HS-5 (cell line): ENCODE measurements around the gene ACTN1.

Experiments used
- DNase-seq: peaks from one replicate; pipeline ENCODE4 v3.0.0-alpha.2; 2012; ENCODE audit warnings: low read depth

ACTN1 gene

GRCh38 chr14:68936476-68936875, 42.6 kb downstream of the ACTN1 start:
- DNase-seq = no peak

- no peak for DNase-seq
These were observed 43.3 kb downstream of the ACTN1 start for GRCh38 chr14:68935761-68936214.

DNA sequence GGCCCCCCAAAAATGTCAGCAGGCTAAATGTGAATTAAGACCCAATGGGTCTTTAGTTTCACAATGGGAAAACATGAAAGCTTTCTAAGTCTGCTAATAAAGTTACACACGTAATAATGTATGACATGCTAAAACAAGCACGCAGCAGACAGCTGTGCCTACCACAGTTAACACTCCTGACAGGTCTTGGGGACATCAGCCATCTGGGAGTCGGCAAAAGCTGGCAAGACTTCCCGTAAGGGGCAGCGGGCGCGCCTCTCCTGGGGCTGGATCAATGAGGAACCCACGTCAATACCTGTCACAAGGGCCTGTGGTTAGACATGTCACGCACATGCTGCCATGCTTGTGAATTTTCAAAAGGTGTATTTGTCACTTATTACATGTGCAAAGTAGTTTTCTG, 45.0 kb downstream of the ACTN1 start:
- DNase-seq = no peak

DNA sequence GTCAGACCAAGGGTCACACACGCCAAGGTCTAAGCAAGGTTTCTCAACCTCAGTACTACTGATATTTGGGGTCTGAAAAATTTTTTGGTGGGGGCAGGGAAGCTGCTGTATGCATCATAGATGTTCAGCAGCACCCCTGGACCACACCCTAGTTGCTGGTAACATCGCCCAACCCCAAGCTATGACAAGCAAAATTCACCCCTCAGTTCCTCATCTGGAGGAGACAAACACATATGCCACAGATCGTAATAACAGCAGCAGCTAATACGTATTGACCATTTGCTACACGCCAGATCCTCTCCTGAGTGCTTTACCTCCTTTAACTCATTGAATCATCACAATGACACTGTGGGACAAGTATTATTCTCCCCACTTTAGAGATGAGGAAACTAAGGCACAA, 46.4 kb downstream of the ACTN1 start:
- DNase-seq = no peak

- no peak for DNase-seq
These were observed 46.9 kb downstream of the ACTN1 start for GRCh38 chr14:68932231-68932630.

GRCh38 chr14:68931474-68932051, 47.5 kb downstream of the ACTN1 start:
- DNase-seq = no peak

DNA sequence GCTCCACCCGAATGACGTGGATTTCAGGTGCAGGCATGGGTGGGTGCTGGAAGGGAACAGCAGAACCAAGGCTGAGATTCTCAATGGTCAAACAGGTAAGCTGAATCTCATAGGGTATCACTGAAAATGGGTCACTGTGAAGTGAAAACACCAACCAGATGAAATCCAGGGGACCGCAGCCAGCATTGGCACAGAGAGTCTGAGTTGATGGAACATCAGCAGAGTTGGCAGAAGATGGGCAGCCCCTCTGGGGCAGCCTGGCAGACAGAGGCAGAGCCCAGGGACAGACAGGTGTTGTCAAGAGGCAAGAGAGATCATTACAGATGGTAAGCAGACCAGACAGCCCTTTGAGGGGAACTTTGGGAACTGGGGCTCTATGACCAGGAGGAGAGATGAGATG, 48.0 kb downstream of the ACTN1 start:
- DNase-seq = no peak

GRCh38 chr14:68929623-68930307, 49.3 kb downstream of the ACTN1 start:
- DNase-seq = no peak

- DNase-seq = no peak
These were observed 50.1 kb downstream of the ACTN1 start for GRCh38 chr14:68928770-68929550.

- DNase-seq = no peak
These were observed 51.0 kb downstream of the ACTN1 start for GRCh38 chr14:68927956-68928675.

DNA sequence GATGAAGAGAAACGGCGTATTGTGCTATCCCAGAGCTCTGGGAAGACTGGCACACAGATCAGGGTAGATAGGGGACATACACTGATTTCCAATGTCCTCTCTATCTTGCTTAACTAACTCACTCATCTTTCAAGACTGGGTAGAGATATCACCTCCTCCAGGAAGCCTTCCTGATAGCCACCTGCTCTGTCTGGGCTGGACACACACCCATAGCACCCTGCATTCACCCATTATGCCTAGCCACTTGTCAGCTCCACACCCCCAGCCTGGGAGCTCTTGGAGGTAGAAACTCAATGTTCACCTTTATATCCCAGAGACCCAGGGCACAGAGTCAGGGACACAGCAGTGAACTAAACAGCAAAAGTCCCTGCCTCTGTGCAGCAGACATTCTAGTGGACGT, 52.0 kb downstream of the ACTN1 start:
- no peak for DNase-seq

GRCh38 chr14:68926236-68926635, 52.9 kb downstream of the ACTN1 start:
- DNase-seq = no peak

DNA sequence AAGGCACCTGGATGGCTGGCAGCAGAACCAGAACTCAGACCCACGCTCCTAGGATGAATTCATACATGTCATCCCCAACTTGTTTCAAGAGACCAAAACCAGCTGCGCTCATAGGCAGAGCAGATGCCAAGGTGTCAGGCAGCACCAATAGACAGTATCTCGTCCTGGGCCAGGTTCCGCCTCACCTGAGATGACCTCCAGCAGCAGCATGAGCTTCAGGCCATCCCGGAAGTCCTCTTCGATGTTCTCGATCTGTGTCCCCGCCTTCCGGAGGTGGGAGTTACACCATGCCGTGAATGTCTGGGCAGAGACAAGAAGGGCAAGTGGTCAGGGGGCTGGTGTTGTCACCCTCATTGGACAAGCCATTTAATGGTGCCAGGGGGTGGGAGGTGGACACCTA, 53.7 kb downstream of the ACTN1 start:
- DNase-seq = no peak

GRCh38 chr14:68924186-68925158, 54.6 kb downstream of the ACTN1 start:
- DNase-seq = no peak

- no peak for DNase-seq
These were observed 56.2 kb downstream of the ACTN1 start for GRCh38 chr14:68922886-68923285.

DNA sequence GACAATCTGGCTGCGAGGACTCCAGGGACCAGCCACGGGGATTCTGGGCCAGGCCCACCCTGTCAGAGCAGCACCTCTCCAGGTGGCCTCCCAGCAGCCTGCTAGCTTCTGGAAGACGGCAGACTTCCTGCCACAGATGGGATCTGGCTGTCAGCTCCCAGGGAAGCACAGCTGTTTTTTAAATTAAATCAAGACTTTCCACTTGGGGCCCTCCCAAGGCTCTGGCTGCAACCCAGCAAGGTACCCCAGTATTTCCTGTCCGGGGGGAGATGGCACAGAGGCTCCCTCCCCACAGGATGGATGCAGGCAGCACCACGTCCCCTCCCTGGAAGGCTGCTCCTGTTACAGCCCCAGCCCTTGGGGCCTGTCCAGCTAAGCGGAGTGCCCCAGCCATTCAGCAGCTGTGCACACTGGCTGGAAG, 56.9 kb downstream of the ACTN1 start:
- DNase-seq = no peak

DNA sequence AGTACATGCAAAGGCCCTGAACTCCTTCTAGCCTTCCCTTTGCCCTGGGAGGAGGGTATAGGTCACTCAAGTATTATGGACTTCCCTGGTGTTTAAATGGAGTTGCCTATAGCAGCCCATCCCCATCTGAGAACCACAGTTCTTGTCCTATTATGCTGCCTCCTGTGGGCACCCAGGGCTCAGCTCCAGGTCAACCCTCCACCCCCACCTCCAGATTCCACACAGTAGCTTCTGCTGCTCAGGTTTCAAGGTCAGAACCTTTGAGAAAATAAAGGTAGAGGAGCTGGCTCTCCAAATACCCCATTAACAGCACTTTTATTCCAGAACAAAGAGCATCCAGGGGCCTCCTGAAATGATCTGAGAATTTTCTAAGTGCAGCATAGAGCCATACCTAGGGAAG, 57.4 kb downstream of the ACTN1 start:
- no peak for DNase-seq

DNA sequence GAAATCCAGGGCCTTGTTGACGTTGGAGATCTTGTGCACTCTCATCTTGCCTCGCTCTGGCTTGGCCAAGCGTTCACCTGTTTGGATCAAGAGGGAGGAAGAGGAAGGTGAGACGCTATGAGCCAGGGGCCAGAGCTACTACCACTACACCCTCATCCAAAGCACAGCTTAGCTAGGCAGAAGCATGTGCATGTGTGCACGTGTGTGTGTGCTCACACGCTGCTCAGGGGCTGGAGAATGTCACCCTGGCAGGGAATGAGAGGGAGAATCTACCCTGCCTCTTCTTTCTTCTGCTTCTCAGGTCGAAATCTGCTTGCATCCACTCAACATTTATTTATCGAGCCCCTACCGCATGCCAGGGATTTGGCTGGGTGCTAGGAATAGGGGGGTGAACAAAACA, 58.1 kb downstream of the ACTN1 start:
- DNase-seq = no peak

DNA sequence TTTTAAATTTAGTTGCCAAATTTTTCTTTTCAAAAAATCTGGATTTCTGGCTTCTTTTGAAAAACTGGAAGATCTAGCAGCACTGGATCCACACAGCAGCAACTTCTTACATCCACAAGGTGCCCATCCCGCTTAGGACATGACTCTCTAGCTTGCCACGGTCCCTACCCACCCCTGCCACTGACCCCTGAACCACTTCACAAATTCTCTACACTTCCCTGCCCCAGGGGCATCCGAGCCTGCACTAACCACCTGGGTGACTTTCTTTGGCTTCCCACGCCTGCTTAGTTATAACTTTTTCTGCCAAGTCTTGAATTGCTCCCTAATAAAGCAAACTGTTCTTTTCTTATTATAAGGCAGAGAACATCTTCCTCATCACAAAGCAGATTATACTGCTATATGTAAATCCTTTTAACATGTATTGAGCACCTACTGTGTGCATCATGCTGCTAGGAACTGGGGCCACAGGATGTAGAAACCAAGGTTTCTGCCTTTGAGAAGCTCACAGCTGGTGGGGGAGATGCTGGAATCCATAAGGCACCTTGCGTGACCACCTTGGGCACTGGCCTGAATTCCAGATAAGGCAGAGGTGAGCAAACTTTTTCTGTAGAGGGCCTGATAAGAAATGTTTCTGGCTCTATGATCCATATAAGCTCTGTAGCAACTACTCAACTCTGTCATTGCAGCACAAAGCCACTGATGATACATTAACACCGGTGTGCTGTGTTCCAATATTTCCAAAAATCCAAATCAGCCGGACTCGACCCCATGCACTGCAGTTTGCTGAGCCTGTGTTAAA, 59.8 kb downstream of the ACTN1 start:
- DNase-seq = no peak

- DNase-seq = no peak
These were observed 60.5 kb downstream of the ACTN1 start for GRCh38 chr14:68918612-68919011.
